GM12878 (cell line): ENCODE data around the gene CCDC87. TPM values are rescaled to one million over a fixed set of nuclear protein-coding genes. Genes with fewer than 3 reads are reported as not detected.

Experiments
- ATF7 ChIP-seq: fragments of 450-650 bp; IDR thresholded peaks from 2 replicates; pipeline ENCODE4 v1.6.1; 2016; ENCODE audit warnings: low read depth, mild to moderate bottlenecking
- CBX3 ChIP-seq: fragments of 200-600 bp; sonication (generic); IDR thresholded peaks from 2 replicates; pipeline ENCODE4 v1.6.1; 2016; ENCODE audit warnings: low read depth, borderline replicate concordance
- IKZF1 ChIP-seq: fragments of 450-650 bp; conservative IDR thresholded peaks from 2 replicates; pipeline ENCODE4 v1.6.1; 2017; ENCODE audit warnings: antibody characterized with exemption, mild to moderate bottlenecking
- MLLT1 ChIP-seq: fragments of 450-650 bp; IDR thresholded peaks from 2 replicates; pipeline ENCODE4 v1.6.1; 2016; ENCODE audit warnings: mild to moderate bottlenecking
- NFXL1 ChIP-seq: fragments of 450-650 bp; IDR thresholded peaks from 2 replicates; pipeline ENCODE4 v1.6.1; 2017; ENCODE audit warnings: antibody characterized with exemption, mild to moderate bottlenecking, borderline replicate concordance
- ZBTB40 ChIP-seq: fragments of 450-650 bp; IDR thresholded peaks from 2 replicates; pipeline ENCODE4 v1.6.1; 2016; ENCODE audit warnings: mild to moderate bottlenecking, moderate library complexity, borderline replicate concordance
- ZNF217 ChIP-seq: fragments of 450-650 bp; IDR thresholded peaks from 2 replicates; pipeline ENCODE4 v1.6.1; 2017; ENCODE audit warnings: antibody characterized with exemption, mild to moderate bottlenecking
- polyA plus RNA-seq, 11 experiments: library from polyadenylated mRNA; depleted of rRNA in 4 of 11; unstranded in 6 of 11; stranded (reverse) in 5 of 11; fragments of >200 nt; fragmentation: Nextera tagmentation in 4 of 11; fragmentation: Illumina TruSeq in 1 of 11; extraction: Ambion mirVana in 4 of 11; extraction: Trizol in 1 of 11; gene quantifications; 1 replicate in 1 of 11; 2 replicates in 10 of 11; pipeline versions ENCODE4 v1.2.1 to v1.2.3, GENCODE V29; 2011 to 2016; ENCODE audit warnings: inconsistent platforms in 2 of 11, missing spikeins in 2 of 11, low read depth in 1 of 11
- total RNA-seq, 4 experiments: library from RNA; depleted of rRNA in 3 of 4; stranded (reverse); fragments of >200 nt in 3 of 4; fragmentation: Illumina TruSeq in 1 of 4; extraction: Trizol in 1 of 4; gene quantifications; 2 replicates each; pipeline versions ENCODE4 v1.2.1 to v1.2.3, GENCODE V29; 2013 to 2021
- TF ChIP-seq, protein P1 (sequence below): fragments of 450-650 bp; IDR thresholded peaks from 2 replicates; pipeline ENCODE4 v1.6.1; 2017; ENCODE audit warnings: antibody characterized with exemption, mild to moderate bottlenecking, moderate library complexity

Gene CCDC87
- total and polyA plus RNA-seq, 10 of the 15 experiments (the other 5 are each of a cell fraction or from before 2014, with no cell fraction given): 0.02 to 0.17 (median 0.09) TPM; not detected in 3

DNA sequence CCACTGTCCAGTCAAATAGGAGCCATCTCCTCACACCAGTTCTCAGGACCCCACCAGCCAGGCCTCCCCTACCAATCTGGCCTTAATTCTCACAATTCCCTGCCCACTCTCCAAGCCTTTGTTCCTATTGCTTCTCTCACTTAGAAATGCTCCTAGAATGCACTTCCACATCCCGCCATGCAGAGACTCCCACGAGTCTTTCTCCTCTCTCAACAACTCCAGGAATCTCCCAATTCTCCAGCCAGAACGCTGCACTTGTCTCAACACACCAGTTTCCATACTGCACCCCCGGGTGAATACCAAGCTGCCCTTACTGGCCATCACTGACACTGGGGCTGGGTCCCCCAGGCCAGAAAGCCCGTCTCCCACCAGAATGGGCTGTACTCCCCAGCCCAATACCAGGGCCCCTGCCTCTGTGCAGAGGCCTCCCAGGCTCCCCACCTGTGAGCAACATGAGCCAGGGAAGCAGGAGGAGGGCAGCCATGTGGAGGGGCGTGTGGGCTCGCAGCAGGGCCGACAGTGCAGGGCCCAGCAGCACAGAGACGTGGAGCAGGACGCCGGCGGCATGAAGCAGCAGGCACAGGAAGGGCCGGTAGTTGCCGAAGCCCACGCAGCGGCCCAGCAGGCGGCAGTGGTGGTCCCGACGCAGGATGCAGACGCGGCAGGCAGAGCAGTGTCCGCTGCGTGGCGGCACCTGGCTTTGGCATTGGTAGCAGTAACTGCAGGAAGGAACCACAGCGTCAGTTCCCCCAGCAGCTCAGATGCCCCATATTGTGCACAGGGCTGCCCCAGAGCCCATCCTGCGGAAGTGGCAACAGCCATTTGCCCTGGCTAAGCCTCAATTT lies 49.4 kb downstream of the CCDC87 start (continued):
- TF ChIP-seq MLLT1 (no peak), ZBTB40 (no peak), ATF7 (no peak), IKZF1 (peak; percentile 37), NFXL1 (no peak), ZNF217 (no peak), CBX3 (no peak)
- TF ChIP-seq, protein P1, sequence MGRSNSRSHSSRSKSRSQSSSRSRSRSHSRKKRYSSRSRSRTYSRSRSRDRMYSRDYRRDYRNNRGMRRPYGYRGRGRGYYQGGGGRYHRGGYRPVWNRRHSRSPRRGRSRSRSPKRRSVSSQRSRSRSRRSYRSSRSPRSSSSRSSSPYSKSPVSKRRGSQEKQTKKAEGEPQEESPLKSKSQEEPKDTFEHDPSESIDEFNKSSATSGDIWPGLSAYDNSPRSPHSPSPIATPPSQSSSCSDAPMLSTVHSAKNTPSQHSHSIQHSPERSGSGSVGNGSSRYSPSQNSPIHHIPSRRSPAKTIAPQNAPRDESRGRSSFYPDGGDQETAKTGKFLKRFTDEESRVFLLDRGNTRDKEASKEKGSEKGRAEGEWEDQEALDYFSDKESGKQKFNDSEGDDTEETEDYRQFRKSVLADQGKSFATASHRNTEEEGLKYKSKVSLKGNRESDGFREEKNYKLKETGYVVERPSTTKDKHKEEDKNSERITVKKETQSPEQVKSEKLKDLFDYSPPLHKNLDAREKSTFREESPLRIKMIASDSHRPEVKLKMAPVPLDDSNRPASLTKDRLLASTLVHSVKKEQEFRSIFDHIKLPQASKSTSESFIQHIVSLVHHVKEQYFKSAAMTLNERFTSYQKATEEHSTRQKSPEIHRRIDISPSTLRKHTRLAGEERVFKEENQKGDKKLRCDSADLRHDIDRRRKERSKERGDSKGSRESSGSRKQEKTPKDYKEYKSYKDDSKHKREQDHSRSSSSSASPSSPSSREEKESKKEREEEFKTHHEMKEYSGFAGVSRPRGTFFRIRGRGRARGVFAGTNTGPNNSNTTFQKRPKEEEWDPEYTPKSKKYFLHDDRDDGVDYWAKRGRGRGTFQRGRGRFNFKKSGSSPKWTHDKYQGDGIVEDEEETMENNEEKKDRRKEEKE: no peak
